Progenitor cell of endocrine pancreas (in vitro differentiated cells): ENCODE measurements around the gene RPS10. TPM values are rescaled to one million over a fixed set of nuclear protein-coding genes. Genes with fewer than 3 reads are reported as not detected.

Experiments used
- DNase-seq: peaks from one replicate; pipeline ENCODE4 v3.0.0; 2021; ENCODE audit warnings: low spot score; ENCODE audit not compliant: unreplicated experiment
- H3K27ac Mint-ChIP-seq: 2 replicates; pipeline ENCODE4 v1.8.0; 2021; ENCODE audit warnings: mild to moderate bottlenecking, moderate library complexity, mixed read lengths
- H3K27me3 Mint-ChIP-seq: 2 replicates; pipeline ENCODE4 v1.8.0; 2021; ENCODE audit warnings: mixed read lengths
- H3K36me3 Mint-ChIP-seq: 2 replicates; pipeline ENCODE4 v1.8.0; 2022; ENCODE audit warnings: mixed read lengths; ENCODE audit not compliant: insufficient read depth
- H3K4me1 Mint-ChIP-seq: 2 replicates; pipeline ENCODE4 v1.8.0; 2021; ENCODE audit warnings: low read depth, mixed read lengths
- H3K4me3 Mint-ChIP-seq: 2 replicates; pipeline ENCODE4 v1.8.0; 2021; ENCODE audit warnings: low read depth, mild to moderate bottlenecking, moderate library complexity, mixed read lengths
- H3K9me3 Mint-ChIP-seq: 2 replicates; pipeline ENCODE4 v1.8.0; 2021; ENCODE audit warnings: low read depth, mixed read lengths
- total RNA-seq: library from RNA; stranded (reverse); gene quantifications from 2 replicates; pipeline ENCODE4 v1.2.1, GENCODE V29; 2021
- TF ChIP-seq, protein P1 (sequence below): fragments of 200-600 bp; sonication (generic); IDR thresholded peaks from one replicate; pipeline ENCODE4 v1.5.0; 2021; ENCODE audit warnings: antibody characterized with exemption, mild to moderate bottlenecking; ENCODE audit not compliant: unreplicated experiment

The RPS10 gene
- total RNA-seq, 1 donor from 2014 or later = 1,118 TPM

GRCh38 chr6:34457742-34458735 is 32.2 kb upstream of the RPS10 start:
- Mint-ChIP-seq H3K27me3 (peaks cover 6% of the 10 kb centered on the region), H3K27ac (no peak overlapping the region), H3K4me3 (no peak overlapping the region), H3K36me3 (no peaks in the 10 kb centered on the region), H3K9me3 (no peaks in the 10 kb centered on the region), H3K4me1 (peaks cover 2% of the 10 kb centered on the region)
- TF ChIP-seq, protein P1, sequence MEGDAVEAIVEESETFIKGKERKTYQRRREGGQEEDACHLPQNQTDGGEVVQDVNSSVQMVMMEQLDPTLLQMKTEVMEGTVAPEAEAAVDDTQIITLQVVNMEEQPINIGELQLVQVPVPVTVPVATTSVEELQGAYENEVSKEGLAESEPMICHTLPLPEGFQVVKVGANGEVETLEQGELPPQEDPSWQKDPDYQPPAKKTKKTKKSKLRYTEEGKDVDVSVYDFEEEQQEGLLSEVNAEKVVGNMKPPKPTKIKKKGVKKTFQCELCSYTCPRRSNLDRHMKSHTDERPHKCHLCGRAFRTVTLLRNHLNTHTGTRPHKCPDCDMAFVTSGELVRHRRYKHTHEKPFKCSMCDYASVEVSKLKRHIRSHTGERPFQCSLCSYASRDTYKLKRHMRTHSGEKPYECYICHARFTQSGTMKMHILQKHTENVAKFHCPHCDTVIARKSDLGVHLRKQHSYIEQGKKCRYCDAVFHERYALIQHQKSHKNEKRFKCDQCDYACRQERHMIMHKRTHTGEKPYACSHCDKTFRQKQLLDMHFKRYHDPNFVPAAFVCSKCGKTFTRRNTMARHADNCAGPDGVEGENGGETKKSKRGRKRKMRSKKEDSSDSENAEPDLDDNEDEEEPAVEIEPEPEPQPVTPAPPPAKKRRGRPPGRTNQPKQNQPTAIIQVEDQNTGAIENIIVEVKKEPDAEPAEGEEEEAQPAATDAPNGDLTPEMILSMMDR = no peak
- no peak for DNase-seq

DNA sequence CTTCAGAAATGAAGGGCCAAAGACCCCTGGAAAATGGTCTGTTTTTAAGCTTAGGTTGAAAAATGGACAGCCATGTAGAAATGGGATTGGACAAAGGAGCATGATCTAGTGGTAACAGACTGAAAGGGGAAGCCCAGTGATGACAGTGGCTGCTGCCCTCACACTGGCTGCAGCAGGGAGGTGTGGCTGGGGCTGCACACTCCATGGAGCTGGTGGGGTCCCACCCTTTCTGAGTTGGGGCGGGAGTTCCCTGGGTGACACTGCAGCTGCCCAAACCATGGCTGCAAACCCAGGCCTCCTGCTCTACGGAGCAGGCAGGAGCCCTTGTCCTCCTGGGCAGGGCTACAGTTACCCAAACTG is 31.5 kb upstream of the RPS10 start:
- peaks cover 3% of the 10 kb centered on the region for H3K27me3 Mint-ChIP-seq
- H3K36me3 Mint-ChIP-seq = no peaks in the 10 kb centered on the region
- H3K27ac Mint-ChIP-seq = no peak overlapping the region
- no peak overlapping the region for H3K4me3 Mint-ChIP-seq
- no peaks in the 10 kb centered on the region for H3K4me1 Mint-ChIP-seq
- TF ChIP-seq, protein P1 = no peak
- no peaks in the 10 kb centered on the region for H3K9me3 Mint-ChIP-seq
- no peak for DNase-seq

- H3K4me1 Mint-ChIP-seq = no peaks in the 10 kb centered on the region
- DNase-seq = no peak
- H3K9me3 Mint-ChIP-seq = peaks cover 4% of the 10 kb centered on the region
- H3K27ac Mint-ChIP-seq = no peak overlapping the region
- TF ChIP-seq, protein P1 = no peak
- peaks cover 3% of the 10 kb centered on the region for H3K27me3 Mint-ChIP-seq
- H3K36me3 Mint-ChIP-seq = no peaks in the 10 kb centered on the region
- no peak overlapping the region for H3K4me3 Mint-ChIP-seq
Measured at GRCh38 chr6:34455831-34456230, 30.0 kb upstream of the RPS10 start.

DNA sequence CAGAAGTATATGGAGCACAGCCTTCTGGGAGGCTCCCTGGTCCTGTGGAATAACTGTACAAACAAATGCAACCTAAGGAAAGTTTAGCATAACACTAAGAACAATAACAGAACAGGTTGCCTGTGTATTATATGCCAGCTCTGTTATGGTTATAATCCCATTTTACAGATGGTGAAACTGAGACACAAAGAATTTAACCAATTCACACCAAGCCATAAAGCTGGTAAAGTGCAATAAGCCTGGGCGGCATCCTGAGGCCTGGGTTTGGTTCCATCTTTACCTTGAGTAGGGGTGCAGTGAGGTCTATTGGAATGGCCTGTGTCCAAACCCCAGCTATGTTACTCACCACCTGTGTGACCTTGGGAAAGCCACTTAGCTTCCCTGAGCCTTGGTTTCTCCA is 25.3 kb upstream of the RPS10 start:
- no peak overlapping the region for H3K4me3 Mint-ChIP-seq
- H3K27me3 Mint-ChIP-seq = peaks cover 3% of the 10 kb centered on the region
- H3K36me3 Mint-ChIP-seq = no peaks in the 10 kb centered on the region
- no peak overlapping the region for H3K27ac Mint-ChIP-seq
- DNase-seq = no peak
- peaks cover 4% of the 10 kb centered on the region for H3K9me3 Mint-ChIP-seq
- TF ChIP-seq, protein P1 = no peak
- no peaks in the 10 kb centered on the region for H3K4me1 Mint-ChIP-seq

DNA sequence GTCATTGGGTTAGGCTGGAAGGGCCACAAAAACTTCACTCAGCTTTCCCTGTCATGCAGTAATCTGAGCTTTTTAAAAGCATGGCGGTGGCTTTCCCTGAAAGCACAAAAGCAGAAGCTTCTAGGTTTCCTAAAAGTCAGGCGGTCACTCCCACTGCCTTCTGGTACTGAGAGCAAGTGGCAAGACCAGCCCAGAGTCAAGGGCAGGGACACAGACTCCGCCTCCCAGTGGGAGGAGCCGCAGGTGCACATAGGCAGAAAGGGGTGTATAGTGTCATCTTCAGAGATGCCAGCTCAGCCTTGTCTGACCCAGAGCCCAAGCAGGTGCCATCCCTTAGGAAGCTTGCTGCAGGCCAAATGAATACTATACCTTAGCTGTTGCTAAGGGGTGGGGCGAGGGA is 22.0 kb upstream of the RPS10 start:
- Mint-ChIP-seq H3K9me3 (peaks cover 4% of the 10 kb centered on the region), H3K27ac (no peak overlapping the region), H3K36me3 (no peaks in the 10 kb centered on the region), H3K4me3 (no peak overlapping the region), H3K27me3 (peaks cover 3% of the 10 kb centered on the region), H3K4me1 (no peaks in the 10 kb centered on the region)
- TF ChIP-seq, protein P1 = no peak
- no peak for DNase-seq
